GM12873 (cell line): ENCODE results near the gene ANXA10.

Experiments
- TF ChIP-seq, protein P1 (sequence below): IDR thresholded peaks from 2 replicates; pipeline ENCODE4 v1.5.1; 2012; ENCODE audit warnings: low read depth, mild to moderate bottlenecking, moderate library complexity, low read length, control low read depth; ENCODE audit not compliant: insufficient read depth; ENCODE audit errors: missing control alignments

The ANXA10 gene

DNA sequence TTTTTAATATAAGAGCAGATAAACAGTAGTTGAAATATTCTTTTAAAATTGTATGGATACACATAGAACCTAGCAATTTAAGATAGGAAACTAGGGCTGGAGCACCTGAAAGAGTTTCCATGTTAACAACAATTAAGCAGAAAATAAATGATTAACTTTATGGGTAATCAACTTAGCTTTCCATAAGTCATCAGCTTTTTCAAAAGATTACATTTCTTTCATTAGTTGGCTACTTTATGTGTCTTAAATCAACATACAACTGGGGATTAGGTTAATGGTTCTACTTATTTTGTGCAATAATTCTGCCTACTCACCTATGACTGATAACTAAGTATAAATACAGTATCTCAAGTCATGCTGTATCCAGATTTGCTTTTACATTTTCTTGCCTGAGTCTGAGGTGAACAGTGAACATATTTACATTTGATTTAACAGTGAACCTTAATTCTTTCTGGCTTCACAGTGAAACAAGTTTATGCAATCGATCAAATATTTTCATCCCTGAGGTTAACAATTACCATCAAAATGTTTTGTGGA lies at the start of gene ANXA10:
TSS of gene ANXA10 (plus strand) at position 362 of the 537 bp plus-strand sequence. CDS start at position 526, 164 bp downstream.
- TF ChIP-seq, protein P1, sequence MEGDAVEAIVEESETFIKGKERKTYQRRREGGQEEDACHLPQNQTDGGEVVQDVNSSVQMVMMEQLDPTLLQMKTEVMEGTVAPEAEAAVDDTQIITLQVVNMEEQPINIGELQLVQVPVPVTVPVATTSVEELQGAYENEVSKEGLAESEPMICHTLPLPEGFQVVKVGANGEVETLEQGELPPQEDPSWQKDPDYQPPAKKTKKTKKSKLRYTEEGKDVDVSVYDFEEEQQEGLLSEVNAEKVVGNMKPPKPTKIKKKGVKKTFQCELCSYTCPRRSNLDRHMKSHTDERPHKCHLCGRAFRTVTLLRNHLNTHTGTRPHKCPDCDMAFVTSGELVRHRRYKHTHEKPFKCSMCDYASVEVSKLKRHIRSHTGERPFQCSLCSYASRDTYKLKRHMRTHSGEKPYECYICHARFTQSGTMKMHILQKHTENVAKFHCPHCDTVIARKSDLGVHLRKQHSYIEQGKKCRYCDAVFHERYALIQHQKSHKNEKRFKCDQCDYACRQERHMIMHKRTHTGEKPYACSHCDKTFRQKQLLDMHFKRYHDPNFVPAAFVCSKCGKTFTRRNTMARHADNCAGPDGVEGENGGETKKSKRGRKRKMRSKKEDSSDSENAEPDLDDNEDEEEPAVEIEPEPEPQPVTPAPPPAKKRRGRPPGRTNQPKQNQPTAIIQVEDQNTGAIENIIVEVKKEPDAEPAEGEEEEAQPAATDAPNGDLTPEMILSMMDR, result no peak

- TF ChIP-seq, protein P1, result no peak
These were observed 47.0 kb upstream of the ANXA10 start for GRCh38 chr4:168045354-168045753.

GRCh38 chr4:168050002-168050401 lies 42.3 kb upstream of the ANXA10 start:
- TF ChIP-seq, protein P1, result no peak

- TF ChIP-seq, protein P1, result no peak
These were observed 40.8 kb upstream of the ANXA10 start for GRCh38 chr4:168051526-168051925.

- TF ChIP-seq, protein P1, result no peak
These were observed 34.9 kb upstream of the ANXA10 start for GRCh38 chr4:168057412-168057811.

- TF ChIP-seq, protein P1, result no peak
These were observed 33.1 kb upstream of the ANXA10 start for GRCh38 chr4:168059251-168059650.

DNA sequence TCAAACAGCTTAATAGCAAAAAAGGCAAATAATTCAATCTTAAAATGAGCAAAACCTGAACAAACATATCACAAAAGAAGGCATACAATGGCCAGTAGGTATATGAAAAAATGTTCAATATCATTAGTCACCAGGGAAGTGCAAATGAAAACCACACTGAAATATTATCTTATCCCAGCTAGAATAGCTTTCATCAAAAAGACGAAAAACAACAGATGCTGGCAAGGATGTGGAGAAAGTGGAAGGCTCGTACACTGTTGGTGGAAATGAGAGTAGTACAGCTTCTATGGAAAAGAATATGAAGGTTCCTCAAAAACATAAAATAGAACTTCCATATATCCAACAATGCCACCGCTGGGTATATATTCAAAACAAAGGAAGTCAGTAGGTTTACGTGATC lies 29.3 kb upstream of the ANXA10 start:
- TF ChIP-seq, protein P1, result no peak
